Neural cell (in vitro differentiated cells): ENCODE data around the gene ZNF148. TPM values are rescaled to one million over a fixed set of nuclear protein-coding genes. Genes with fewer than 3 reads are reported as not detected.

Source experiments
- H2AFZ ChIP-seq: fragments of 200-600, 300-800 bp; sonication (generic), shearing (Covaris generic); 2 replicates; pipeline ENCODE4 v1.6.0; 2014; ENCODE audit warnings: low read depth, mild to moderate bottlenecking, antibody characterized with exemption, low read length, moderate library complexity
- H3F3A ChIP-seq: fragments of 200-600 bp; shearing (Covaris generic); 2 replicates; pipeline ENCODE4 v1.6.1; 2016; ENCODE audit warnings: mild to moderate bottlenecking, moderate library complexity, mixed read lengths, antibody characterized with exemption, low read length; ENCODE audit not compliant: insufficient read depth, poor library complexity, severe bottlenecking
- H3K27ac ChIP-seq: fragments of 200-600, 300-800 bp; sonication (generic), shearing (Covaris generic); 2 replicates; pipeline ENCODE4 v1.5.1; 2014; ENCODE audit warnings: mild to moderate bottlenecking, low read length, moderate library complexity
- H3K27me3 ChIP-seq: fragments of 300-800, 200-600 bp; sonication (generic), shearing (Covaris generic); 2 replicates; pipeline ENCODE4 v1.6.0; 2014; ENCODE audit warnings: mild to moderate bottlenecking, low read depth, low read length, moderate library complexity; ENCODE audit not compliant: insufficient read depth
- H3K36me3 ChIP-seq: fragments of 300-800, 200-600 bp; sonication (generic), shearing (Covaris generic); 2 replicates; pipeline ENCODE4 v1.5.1; 2014; ENCODE audit warnings: mild to moderate bottlenecking, antibody characterized with exemption, low read length, moderate library complexity; ENCODE audit not compliant: insufficient read depth
- H3K4me2 ChIP-seq: fragments of 300-800, 200-600 bp; sonication (generic), shearing (Covaris generic); 2 replicates; pipeline ENCODE4 v1.6.0; 2014; ENCODE audit warnings: mild to moderate bottlenecking, low read length
- H3K4me3 ChIP-seq: fragments of 300-800, 200-600 bp; sonication (generic), shearing (Covaris generic); 2 replicates; pipeline ENCODE4 v1.5.1; 2014; ENCODE audit warnings: mild to moderate bottlenecking, low read length, moderate library complexity
- H3K79me2 ChIP-seq: fragments of 200-600 bp; shearing (Covaris generic); replicated peaks from 2 replicates; pipeline ENCODE4 v1.6.0; 2014; ENCODE audit warnings: mild to moderate bottlenecking, low read length, moderate library complexity; ENCODE audit not compliant: insufficient read depth
- H3K9ac ChIP-seq: fragments of 300-800, 200-600 bp; sonication (generic), shearing (Covaris generic); 2 replicates; pipeline ENCODE4 v1.6.1; 2016; ENCODE audit warnings: mild to moderate bottlenecking, low read length, mixed read lengths
- H3K9me2 ChIP-seq: fragments of 200-600 bp; shearing (Covaris generic); 2 replicates; pipeline ENCODE4 v1.6.1; 2016; ENCODE audit warnings: mild to moderate bottlenecking, low read length, mixed read lengths; ENCODE audit not compliant: insufficient read depth
- H3K9me3 ChIP-seq: fragments of 200-600, 300-800 bp; sonication (generic), shearing (Covaris generic); 2 replicates; pipeline ENCODE4 v1.6.1; 2016; ENCODE audit warnings: mild to moderate bottlenecking, mixed run types, low read length, moderate library complexity, mixed read lengths
- H4K20me1 ChIP-seq: fragments of 200-600 bp; shearing (Covaris generic); 2 replicates; pipeline ENCODE4 v1.6.1; 2016; ENCODE audit warnings: mild to moderate bottlenecking, mixed run types; ENCODE audit not compliant: insufficient read depth
- EP300 ChIP-seq: fragments of 450-650 bp; conservative IDR thresholded peaks from 2 replicates; pipeline ENCODE4 v1.6.1; 2014; ENCODE audit warnings: antibody characterized with exemption, mild to moderate bottlenecking, moderate library complexity; ENCODE audit not compliant: poor library complexity, severe bottlenecking
- EZH2 ChIP-seq: fragments of 200-600, 300-800 bp; shearing (Covaris generic), sonication (generic); IDR thresholded peaks from 2 replicates; pipeline ENCODE4 v1.6.1; 2014; ENCODE audit warnings: antibody characterized with exemption, low read length, borderline replicate concordance, mild to moderate bottlenecking; ENCODE audit not compliant: insufficient read depth, poor library complexity, severe bottlenecking
- MXI1 ChIP-seq: fragments of 450-650 bp; conservative IDR thresholded peaks from 2 replicates; pipeline ENCODE4 v1.6.1; 2014; ENCODE audit warnings: antibody characterized with exemption, mild to moderate bottlenecking; ENCODE audit not compliant: poor library complexity, severe bottlenecking
- POLR2AphosphoS5 ChIP-seq: IDR thresholded peaks from 2 replicates; pipeline ENCODE4 v1.6.1; 2012
- RAD21 ChIP-seq: fragments of 450-650 bp; conservative IDR thresholded peaks from 2 replicates; pipeline ENCODE4 v1.6.1; 2014; ENCODE audit warnings: antibody characterized with exemption, mild to moderate bottlenecking, moderate library complexity
- SMC3 ChIP-seq: fragments of 450-650 bp; conservative IDR thresholded peaks from 2 replicates; pipeline ENCODE4 v1.6.1; 2014; ENCODE audit warnings: antibody characterized with exemption, mild to moderate bottlenecking, moderate library complexity; ENCODE audit not compliant: poor library complexity
- TAF1 ChIP-seq: IDR thresholded peaks from 2 replicates; pipeline ENCODE4 v1.6.1; 2012; ENCODE audit warnings: low read depth
- polyA plus RNA-seq: library from polyadenylated mRNA; depleted of rRNA; stranded (reverse); fragments of >200 nt; gene quantifications from 2 replicates; pipeline ENCODE4 v1.2.3, GENCODE V29; 2014
- TF ChIP-seq, protein P1 (sequence below): fragments of 450-650 bp; IDR thresholded peaks from 2 replicates; pipeline ENCODE4 v1.5.1; 2014; ENCODE audit warnings: antibody characterized with exemption, mild to moderate bottlenecking, moderate library complexity; ENCODE audit not compliant: poor library complexity, severe bottlenecking
- TF ChIP-seq, protein P2 (sequence below): IDR thresholded peaks from 2 replicates; pipeline ENCODE4 v1.6.1; 2012; ENCODE audit warnings: borderline replicate concordance

ZNF148 gene
- polyA plus RNA-seq, 1 donor from 2014 or later: 16.9 TPM

DNA sequence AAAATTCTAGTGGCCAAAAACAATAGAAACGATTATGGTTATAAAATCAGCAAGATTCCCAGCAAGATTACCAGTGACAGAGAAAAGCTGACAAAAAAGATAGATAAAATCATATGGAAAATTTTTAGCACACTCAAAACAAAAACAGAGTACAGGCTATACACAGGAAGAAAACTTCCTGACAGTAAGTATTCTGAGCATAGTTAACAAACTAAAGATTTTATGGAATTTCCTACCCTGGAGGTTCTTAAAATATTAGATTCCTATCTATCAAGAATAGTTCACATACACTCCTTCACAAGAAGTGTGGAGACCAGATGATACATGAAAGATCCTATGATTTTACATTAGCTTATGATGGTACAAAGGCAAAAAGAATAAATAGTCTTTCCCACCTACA is 50.8 kb downstream of the ZNF148 start:
- TF ChIP-seq, protein P1, sequence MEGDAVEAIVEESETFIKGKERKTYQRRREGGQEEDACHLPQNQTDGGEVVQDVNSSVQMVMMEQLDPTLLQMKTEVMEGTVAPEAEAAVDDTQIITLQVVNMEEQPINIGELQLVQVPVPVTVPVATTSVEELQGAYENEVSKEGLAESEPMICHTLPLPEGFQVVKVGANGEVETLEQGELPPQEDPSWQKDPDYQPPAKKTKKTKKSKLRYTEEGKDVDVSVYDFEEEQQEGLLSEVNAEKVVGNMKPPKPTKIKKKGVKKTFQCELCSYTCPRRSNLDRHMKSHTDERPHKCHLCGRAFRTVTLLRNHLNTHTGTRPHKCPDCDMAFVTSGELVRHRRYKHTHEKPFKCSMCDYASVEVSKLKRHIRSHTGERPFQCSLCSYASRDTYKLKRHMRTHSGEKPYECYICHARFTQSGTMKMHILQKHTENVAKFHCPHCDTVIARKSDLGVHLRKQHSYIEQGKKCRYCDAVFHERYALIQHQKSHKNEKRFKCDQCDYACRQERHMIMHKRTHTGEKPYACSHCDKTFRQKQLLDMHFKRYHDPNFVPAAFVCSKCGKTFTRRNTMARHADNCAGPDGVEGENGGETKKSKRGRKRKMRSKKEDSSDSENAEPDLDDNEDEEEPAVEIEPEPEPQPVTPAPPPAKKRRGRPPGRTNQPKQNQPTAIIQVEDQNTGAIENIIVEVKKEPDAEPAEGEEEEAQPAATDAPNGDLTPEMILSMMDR: no peak
- no peak for TF ChIP-seq MXI1
- TF ChIP-seq SMC3: no peak
- no peak for TF ChIP-seq RAD21
- TF ChIP-seq, protein P2, sequence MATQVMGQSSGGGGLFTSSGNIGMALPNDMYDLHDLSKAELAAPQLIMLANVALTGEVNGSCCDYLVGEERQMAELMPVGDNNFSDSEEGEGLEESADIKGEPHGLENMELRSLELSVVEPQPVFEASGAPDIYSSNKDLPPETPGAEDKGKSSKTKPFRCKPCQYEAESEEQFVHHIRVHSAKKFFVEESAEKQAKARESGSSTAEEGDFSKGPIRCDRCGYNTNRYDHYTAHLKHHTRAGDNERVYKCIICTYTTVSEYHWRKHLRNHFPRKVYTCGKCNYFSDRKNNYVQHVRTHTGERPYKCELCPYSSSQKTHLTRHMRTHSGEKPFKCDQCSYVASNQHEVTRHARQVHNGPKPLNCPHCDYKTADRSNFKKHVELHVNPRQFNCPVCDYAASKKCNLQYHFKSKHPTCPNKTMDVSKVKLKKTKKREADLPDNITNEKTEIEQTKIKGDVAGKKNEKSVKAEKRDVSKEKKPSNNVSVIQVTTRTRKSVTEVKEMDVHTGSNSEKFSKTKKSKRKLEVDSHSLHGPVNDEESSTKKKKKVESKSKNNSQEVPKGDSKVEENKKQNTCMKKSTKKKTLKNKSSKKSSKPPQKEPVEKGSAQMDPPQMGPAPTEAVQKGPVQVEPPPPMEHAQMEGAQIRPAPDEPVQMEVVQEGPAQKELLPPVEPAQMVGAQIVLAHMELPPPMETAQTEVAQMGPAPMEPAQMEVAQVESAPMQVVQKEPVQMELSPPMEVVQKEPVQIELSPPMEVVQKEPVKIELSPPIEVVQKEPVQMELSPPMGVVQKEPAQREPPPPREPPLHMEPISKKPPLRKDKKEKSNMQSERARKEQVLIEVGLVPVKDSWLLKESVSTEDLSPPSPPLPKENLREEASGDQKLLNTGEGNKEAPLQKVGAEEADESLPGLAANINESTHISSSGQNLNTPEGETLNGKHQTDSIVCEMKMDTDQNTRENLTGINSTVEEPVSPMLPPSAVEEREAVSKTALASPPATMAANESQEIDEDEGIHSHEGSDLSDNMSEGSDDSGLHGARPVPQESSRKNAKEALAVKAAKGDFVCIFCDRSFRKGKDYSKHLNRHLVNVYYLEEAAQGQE: no peak
- no peak for TF ChIP-seq EZH2
- no peak for TF ChIP-seq TAF1
- TF ChIP-seq POLR2AphosphoS5: no peak
- no peak for TF ChIP-seq EP300
- H3K9me2 ChIP-seq: no peaks in the 10 kb centered on the region

DNA sequence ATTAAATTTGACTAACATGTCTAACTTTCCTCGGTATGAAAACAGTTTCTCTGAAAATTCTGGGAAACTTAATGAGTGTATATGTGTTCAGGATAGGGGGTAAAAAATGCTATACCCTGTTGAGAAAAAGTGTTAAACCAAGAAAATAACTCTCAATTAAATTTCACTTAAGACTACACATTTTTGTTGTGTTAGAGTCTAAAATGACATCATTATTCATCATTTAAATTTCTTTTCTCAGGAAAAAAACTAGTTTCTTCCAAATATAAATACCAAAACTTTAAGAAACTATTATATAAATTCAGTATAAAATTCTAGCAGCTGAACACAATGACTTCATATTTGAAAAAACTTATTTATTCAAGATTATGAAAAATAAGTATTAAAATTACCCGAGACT is 52.2 kb downstream of the ZNF148 start:
- Histone ChIP-seq H3K9me2 (no peaks in the 10 kb centered on the region), H3K4me2 (no peak overlapping the region), H2AFZ (no peak overlapping the region), H3K9me3 (no peaks in the 10 kb centered on the region), H3K4me3 (no peak overlapping the region), H3K9ac (no peak overlapping the region), H3K27me3 (no peaks in the 10 kb centered on the region), H4K20me1 (no peaks in the 10 kb centered on the region), H3K27ac (no peak overlapping the region), H3K36me3 (peaks cover 3% of the 10 kb centered on the region), H3F3A (no peaks in the 10 kb centered on the region), H3K79me2 (no peaks in the 10 kb centered on the region)
- no peak for TF ChIP-seq EP300
- TF ChIP-seq SMC3: no peak
- TF ChIP-seq, protein P1: no peak
- TF ChIP-seq TAF1: no peak
- TF ChIP-seq, protein P2: no peak
- TF ChIP-seq EZH2: no peak
- no peak for TF ChIP-seq MXI1
- TF ChIP-seq POLR2AphosphoS5: no peak
- no peak for TF ChIP-seq RAD21

More for the DNA sequence above, 50.8 kb downstream of the ZNF148 start:
- H3K27me3 ChIP-seq: no peaks in the 10 kb centered on the region
- no peak overlapping the region for H3K4me3 ChIP-seq
- H3K27ac ChIP-seq: no peak overlapping the region
- no peak overlapping the region for H3K9ac ChIP-seq
- H3K79me2 ChIP-seq: no peaks in the 10 kb centered on the region
- H2AFZ ChIP-seq: no peak overlapping the region
- no peak overlapping the region for H3K4me2 ChIP-seq
- peaks cover 3% of the 10 kb centered on the region for H3K36me3 ChIP-seq
- H3K9me3 ChIP-seq: no peaks in the 10 kb centered on the region
- H4K20me1 ChIP-seq: no peaks in the 10 kb centered on the region
- no peaks in the 10 kb centered on the region for H3F3A ChIP-seq
